Measurements from ENCODE around the gene FRMD4A. TPM values are rescaled to one million over a fixed set of nuclear protein-coding genes. Genes with fewer than 3 reads are reported as not detected.

Gene FRMD4A
- polyA plus RNA-seq, 1 donor (not counting 4 experiments of a cell fraction or from before 2014, with no cell fraction given) = 12.9 TPM

DNA sequence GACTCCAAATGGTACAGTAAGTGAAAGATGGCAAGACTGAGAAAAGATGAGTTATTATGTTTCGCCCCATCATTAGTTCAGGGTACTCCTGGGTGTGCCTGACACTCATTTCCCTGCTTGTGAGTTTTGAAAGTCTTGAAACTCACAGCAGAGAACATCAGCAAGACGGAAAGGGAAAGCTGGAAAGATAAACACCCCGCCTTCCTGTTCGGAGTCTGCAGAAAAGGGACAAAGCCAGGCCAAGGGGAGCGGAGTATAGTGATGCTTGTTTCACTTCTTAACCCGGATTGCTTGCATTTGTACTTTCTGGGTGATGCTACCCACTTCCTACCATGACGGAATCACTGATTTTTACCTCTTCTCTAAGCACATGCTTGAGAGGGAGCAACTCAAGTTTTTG lies 294.5 kb downstream of the FRMD4A start:
- Histone ChIP-seq H3K9me1 (ENCODE audit: control insufficient read depth, extremely low read depth, insufficient read depth, low read length) (no peaks in the 10 kb centered on the region), H3K27ac (ENCODE audit: control insufficient read depth, insufficient read depth, low read length) (no peak overlapping the region), H3K27me3 (ENCODE audit: control insufficient read depth, extremely low read depth, insufficient read depth, low read length) (no peaks in the 10 kb centered on the region), H3K79me2 (ENCODE audit: control insufficient read depth, insufficient read depth, low read length) (no peaks in the 10 kb centered on the region), H4K20me1 (ENCODE audit: control insufficient read depth, extremely low read depth, insufficient read depth, low read length) (no peaks in the 10 kb centered on the region), H3K4me1 (ENCODE audit: control insufficient read depth, extremely low read depth, insufficient read depth, low read length) (no peaks in the 10 kb centered on the region), H3K9me3 (ENCODE audit: control insufficient read depth, low read depth, low read length) (no peaks in the 10 kb centered on the region), H3K4me2 (ENCODE audit: control insufficient read depth, extremely low read depth, insufficient read depth, low read depth, low read length) (no peak overlapping the region), H3K9ac (ENCODE audit: control insufficient read depth, extremely low read depth, insufficient read depth, low read length) (no peak overlapping the region), H3K36me3 (ENCODE audit: control insufficient read depth in 2 of 2, extremely low read depth in 1 of 2, insufficient read depth in 2 of 2, low read length in 2 of 2) (no peaks in the 10 kb centered on the region), H3K4me3 (ENCODE audit: control insufficient read depth in 2 of 3, extremely low read depth in 1 of 3, insufficient read depth in 2 of 3, low read depth in 1 of 3, low read length in 3 of 3) (no peak overlapping the region), H2AFZ (ENCODE audit: control insufficient read depth, low read length) (no peak overlapping the region)
- FAIRE-seq = no peak
- dilution Hi-C loops (cut with MboI; ENCODE audit: extremely low pct_ligation_motif_present, low sequenced_read_pairs) = no loop called here
- no peak for DNase-seq (ENCODE audit: low read depth, low spot score)
- TF ChIP-seq, protein P1, sequence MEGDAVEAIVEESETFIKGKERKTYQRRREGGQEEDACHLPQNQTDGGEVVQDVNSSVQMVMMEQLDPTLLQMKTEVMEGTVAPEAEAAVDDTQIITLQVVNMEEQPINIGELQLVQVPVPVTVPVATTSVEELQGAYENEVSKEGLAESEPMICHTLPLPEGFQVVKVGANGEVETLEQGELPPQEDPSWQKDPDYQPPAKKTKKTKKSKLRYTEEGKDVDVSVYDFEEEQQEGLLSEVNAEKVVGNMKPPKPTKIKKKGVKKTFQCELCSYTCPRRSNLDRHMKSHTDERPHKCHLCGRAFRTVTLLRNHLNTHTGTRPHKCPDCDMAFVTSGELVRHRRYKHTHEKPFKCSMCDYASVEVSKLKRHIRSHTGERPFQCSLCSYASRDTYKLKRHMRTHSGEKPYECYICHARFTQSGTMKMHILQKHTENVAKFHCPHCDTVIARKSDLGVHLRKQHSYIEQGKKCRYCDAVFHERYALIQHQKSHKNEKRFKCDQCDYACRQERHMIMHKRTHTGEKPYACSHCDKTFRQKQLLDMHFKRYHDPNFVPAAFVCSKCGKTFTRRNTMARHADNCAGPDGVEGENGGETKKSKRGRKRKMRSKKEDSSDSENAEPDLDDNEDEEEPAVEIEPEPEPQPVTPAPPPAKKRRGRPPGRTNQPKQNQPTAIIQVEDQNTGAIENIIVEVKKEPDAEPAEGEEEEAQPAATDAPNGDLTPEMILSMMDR (optimal IDR thresholded peaks at IDR 0.05 in 1 of 3, IDR thresholded peaks at IDR 0.05 in 1 of 3, conservative IDR thresholded peaks at IDR 0.05 in 1 of 3; ENCODE audit: extremely low read depth in 1 of 3, insufficient read depth in 2 of 3, low read length in 3 of 3) = no peak

DNA sequence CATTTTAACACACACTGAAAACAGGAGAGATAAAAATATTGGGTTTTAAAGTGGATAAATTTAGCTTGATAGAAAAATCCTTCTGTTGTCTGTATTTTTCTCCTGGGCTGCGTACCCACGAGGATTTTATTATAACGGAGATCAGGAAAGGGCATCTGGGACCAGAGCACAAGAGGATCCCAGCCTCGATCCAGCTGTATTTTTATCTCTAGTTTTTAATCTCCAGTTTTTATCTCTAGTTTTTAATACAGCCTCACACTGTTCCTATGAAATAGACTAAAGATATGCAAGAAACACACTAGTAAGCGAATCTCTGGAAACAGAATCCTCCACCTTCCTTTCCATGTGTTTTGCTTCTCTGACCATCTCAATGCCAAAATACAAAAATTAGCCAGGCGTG lies 295.2 kb downstream of the FRMD4A start:
- H3K9me1 ChIP-seq (ENCODE audit: control insufficient read depth, extremely low read depth, insufficient read depth, low read length) = no peaks in the 10 kb centered on the region
- no peaks in the 10 kb centered on the region for H3K4me1 ChIP-seq (ENCODE audit: control insufficient read depth, extremely low read depth, insufficient read depth, low read length)
- H3K27me3 ChIP-seq (ENCODE audit: control insufficient read depth, extremely low read depth, insufficient read depth, low read length) = no peaks in the 10 kb centered on the region
- TF ChIP-seq EZH2 (IDR thresholded peaks at IDR 0.05; ENCODE audit: low read length) = no peak
- TF ChIP-seq, protein P1 (optimal IDR thresholded peaks at IDR 0.05 in 1 of 3, IDR thresholded peaks at IDR 0.05 in 1 of 3, conservative IDR thresholded peaks at IDR 0.05 in 1 of 3; ENCODE audit: extremely low read depth in 1 of 3, insufficient read depth in 2 of 3, low read length in 3 of 3) = no peak
- H3K9ac ChIP-seq (ENCODE audit: control insufficient read depth, extremely low read depth, insufficient read depth, low read length) = no peak overlapping the region
- H3K36me3 ChIP-seq (ENCODE audit: control insufficient read depth in 2 of 2, extremely low read depth in 1 of 2, insufficient read depth in 2 of 2, low read length in 2 of 2) = no peaks in the 10 kb centered on the region
- H3K4me3 ChIP-seq (ENCODE audit: control insufficient read depth in 2 of 3, extremely low read depth in 1 of 3, insufficient read depth in 2 of 3, low read depth in 1 of 3, low read length in 3 of 3) = no peak overlapping the region
- no peaks in the 10 kb centered on the region for H3K9me3 ChIP-seq (ENCODE audit: control insufficient read depth, low read depth, low read length)
- no peak overlapping the region for H2AFZ ChIP-seq (ENCODE audit: control insufficient read depth, low read length)
- H3K27ac ChIP-seq (ENCODE audit: control insufficient read depth, insufficient read depth, low read length) = no peak overlapping the region
- dilution Hi-C loops (cut with MboI; ENCODE audit: extremely low pct_ligation_motif_present, low sequenced_read_pairs) = no loop called here
- no peak for FAIRE-seq
- DNase-seq (ENCODE audit: low read depth, low spot score) = no peak
- H3K79me2 ChIP-seq (ENCODE audit: control insufficient read depth, insufficient read depth, low read length) = no peaks in the 10 kb centered on the region
- no peaks in the 10 kb centered on the region for H4K20me1 ChIP-seq (ENCODE audit: control insufficient read depth, extremely low read depth, insufficient read depth, low read length)
- no peak overlapping the region for H3K4me2 ChIP-seq (ENCODE audit: control insufficient read depth, extremely low read depth, insufficient read depth, low read depth, low read length)
